Measurements from ENCODE around the gene SNX5. TPM values are rescaled to one million over a fixed set of nuclear protein-coding genes. Genes with fewer than 3 reads are reported as not detected.

SNX5 gene
- total RNA-seq, 2 experiments from 2014 or later, result 204 to 274 TPM

- ChIA-PET CTCF (ENCODE audit: unreplicated experiment) (no interaction called here), POLR2A (no interaction called here)
- no peaks in the 10 kb centered on the region for H4K20me1 ChIP-seq (ENCODE audit: insufficient read depth, low read length)
- no peaks in the 10 kb centered on the region for H3K9me2 ChIP-seq (ENCODE audit: insufficient read depth, low read length)
- H3K9me3 ChIP-seq (ENCODE audit: low read length), result no peaks in the 10 kb centered on the region
- no TSS peak for BruUV-seq (replicated peaks)
- no peaks in the 10 kb centered on the region for H3K36me3 ChIP-seq (ENCODE audit: insufficient read depth, low read length)
- no peak overlapping the region for H3K27ac ChIP-seq (ENCODE audit: low read depth, low read length, poor library complexity, severe bottlenecking)
- TF ChIP-seq EZH2phosphoT487 (IDR thresholded peaks at IDR 0.05; ENCODE audit: borderline replicate concordance, low read depth, low read length) (no peak), CTCF (conservative IDR thresholded peaks at IDR 0.05; ENCODE audit: low read length) (no peak)
- H2AFZ ChIP-seq (ENCODE audit: low read length), result no peak overlapping the region
- no peak overlapping the region for H3K4me2 ChIP-seq (ENCODE audit: low read length)
- no peak overlapping the region for H3K4me3 ChIP-seq (ENCODE audit: low read depth, low read length, poor library complexity, severe bottlenecking)
- no peaks in the 10 kb centered on the region for H3K4me1 ChIP-seq (ENCODE audit: insufficient read depth, low read length, poor library complexity, severe bottlenecking)
- no peaks in the 10 kb centered on the region for H3K79me2 ChIP-seq (ENCODE audit: insufficient read depth, low read depth, low read length)
- intact Hi-C loops (cut with micrococcal nuclease; ENCODE audit: unreplicated experiment), result no loop called here
- no peak for DNase-seq (ENCODE audit: low spot score)
Observed at GRCh38 chr20:17921774-17922173, 46.8 kb downstream of the SNX5 start.

GRCh38 chr20:17919149-17919548 lies 49.4 kb downstream of the SNX5 start:
- Histone ChIP-seq H3K36me3 (ENCODE audit: insufficient read depth, low read length) (no peaks in the 10 kb centered on the region), H3K9me2 (ENCODE audit: insufficient read depth, low read length) (no peaks in the 10 kb centered on the region), H3K79me2 (ENCODE audit: insufficient read depth, low read depth, low read length) (no peaks in the 10 kb centered on the region), H3K4me3 (ENCODE audit: low read depth, low read length, poor library complexity, severe bottlenecking) (no peak overlapping the region), H3K27ac (ENCODE audit: low read depth, low read length, poor library complexity, severe bottlenecking) (no peak overlapping the region), H3K9me3 (ENCODE audit: low read length) (no peaks in the 10 kb centered on the region), H3K4me2 (ENCODE audit: low read length) (no peak overlapping the region), H2AFZ (ENCODE audit: low read length) (no peak overlapping the region), H4K20me1 (ENCODE audit: insufficient read depth, low read length) (no peaks in the 10 kb centered on the region), H3K4me1 (ENCODE audit: insufficient read depth, low read length, poor library complexity, severe bottlenecking) (no peaks in the 10 kb centered on the region)
- ChIA-PET POLR2A (interaction anchor here (1.0 kb wide), 1 partner anchor 37 kb away, joined by 8 read pairs; no protein-coding TSS in a partner anchor), CTCF (ENCODE audit: unreplicated experiment) (no interaction called here)
- TF ChIP-seq EZH2phosphoT487 (IDR thresholded peaks at IDR 0.05; ENCODE audit: borderline replicate concordance, low read depth, low read length) (no peak), CTCF (conservative IDR thresholded peaks at IDR 0.05; ENCODE audit: low read length) (no peak)
- DNase-seq (ENCODE audit: low spot score), result no peak
- no TSS peak for BruUV-seq (replicated peaks)
- intact Hi-C loops (cut with micrococcal nuclease; ENCODE audit: unreplicated experiment), result no loop called here

GRCh38 chr20:17917832-17918618 lies 50.6 kb downstream of the SNX5 start:
- Histone ChIP-seq H3K4me1 (ENCODE audit: insufficient read depth, low read length, poor library complexity, severe bottlenecking) (no peaks in the 10 kb centered on the region), H3K36me3 (ENCODE audit: insufficient read depth, low read length) (no peaks in the 10 kb centered on the region), H3K27ac (ENCODE audit: low read depth, low read length, poor library complexity, severe bottlenecking) (no peak overlapping the region), H4K20me1 (ENCODE audit: insufficient read depth, low read length) (no peaks in the 10 kb centered on the region), H3K9me2 (ENCODE audit: insufficient read depth, low read length) (no peaks in the 10 kb centered on the region), H3K9me3 (ENCODE audit: low read length) (no peaks in the 10 kb centered on the region), H3K4me2 (ENCODE audit: low read length) (no peak overlapping the region), H3K4me3 (ENCODE audit: low read depth, low read length, poor library complexity, severe bottlenecking) (no peak overlapping the region), H2AFZ (ENCODE audit: low read length) (no peak overlapping the region), H3K79me2 (ENCODE audit: insufficient read depth, low read depth, low read length) (no peaks in the 10 kb centered on the region)
- TF ChIP-seq CTCF (conservative IDR thresholded peaks at IDR 0.05; ENCODE audit: low read length), result no peak
- no peak for TF ChIP-seq EZH2phosphoT487 (IDR thresholded peaks at IDR 0.05; ENCODE audit: borderline replicate concordance, low read depth, low read length)
- no TSS peak for BruUV-seq (replicated peaks)
- intact Hi-C loops (cut with micrococcal nuclease; ENCODE audit: unreplicated experiment), result no loop called here
- no peak for DNase-seq (ENCODE audit: low spot score)
- ChIA-PET POLR2A (no interaction called here), CTCF (ENCODE audit: unreplicated experiment) (no interaction called here)

Data from OCI-LY7 (cell line).